K562 (cell line): ENCODE data around the gene PLCB4. TPM values are rescaled to one million over a fixed set of nuclear protein-coding genes. Genes with fewer than 3 reads are reported as not detected.

ENCODE experiments used
- ARID4B ChIP-seq: sonication (generic); formaldehyde crosslinking; IDR thresholded peaks from 2 replicates; pipeline ENCODE4 v1.8.0; 2022; ENCODE audit warnings: mild to moderate bottlenecking, missing genetic modification reagents
- polyA plus RNA-seq, 8 experiments: library from polyadenylated mRNA; depleted of rRNA in 4 of 8; stranded (reverse) in 5 of 8; unstranded in 3 of 8; fragments of >200 nt; fragmentation: Nextera tagmentation in 2 of 8; fragmentation: Illumina TruSeq in 1 of 8; extraction: Ambion mirVana in 2 of 8; extraction: Trizol in 1 of 8; gene quantifications; 2 replicates each; pipeline versions ENCODE4 v1.2.1 to v1.2.3, GENCODE V29; 2011 to 2014; ENCODE audit warnings: inconsistent platforms in 1 of 8, missing spikeins in 1 of 8
- total RNA-seq, 7 experiments: library from RNA; depleted of rRNA in 6 of 7; stranded (reverse); fragments of >200 nt in 6 of 7; fragmentation: Illumina TruSeq in 2 of 7; extraction: Trizol in 2 of 7; gene quantifications; 2 replicates each; pipeline versions ENCODE4 v1.2.1 to v1.2.3, GENCODE V29; 2011 to 2021; ENCODE audit warnings: low replicate concordance in 1 of 7
- TF ChIP-seq, protein P1 (sequence below): fragments of 450-650 bp; IDR thresholded peaks from one replicate; pipeline ENCODE4 v1.6.1; 2018; ENCODE audit warnings: mild to moderate bottlenecking, moderate library complexity; ENCODE audit not compliant: partially characterized antibody
- TF ChIP-seq, protein P2 (sequence below): fragments of 450-650 bp; formaldehyde crosslinking; IDR thresholded peaks from 2 replicates; pipeline ENCODE4 v1.4.0; 2020; ENCODE audit warnings: mild to moderate bottlenecking, mixed read lengths

Gene PLCB4
- total and polyA plus RNA-seq, 9 of the 15 experiments (the other 6 are each of a cell fraction or from before 2014, with no cell fraction given): 0.20 to 2.9 (median 0.52) TPM

DNA sequence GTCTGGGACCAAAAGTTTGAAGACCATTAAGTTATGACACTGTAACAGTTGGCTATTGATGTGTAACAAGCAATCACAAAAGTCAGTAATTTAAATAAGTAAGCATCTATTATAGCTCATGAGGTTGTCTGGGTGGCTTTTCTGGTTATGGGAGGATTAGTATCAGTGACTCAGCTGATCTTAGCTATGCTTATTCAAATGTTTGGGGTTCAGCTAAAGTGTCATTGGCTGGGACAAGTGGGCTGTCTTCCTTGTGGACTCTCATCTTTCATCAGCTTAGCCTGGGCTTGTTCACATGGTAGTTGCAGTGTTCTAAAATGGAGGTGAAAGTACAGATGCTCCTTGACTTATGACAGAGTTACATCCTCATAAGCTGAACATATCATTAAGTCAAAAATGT is 370.9 kb downstream of the PLCB4 start (continued):
- TF ChIP-seq, protein P1, sequence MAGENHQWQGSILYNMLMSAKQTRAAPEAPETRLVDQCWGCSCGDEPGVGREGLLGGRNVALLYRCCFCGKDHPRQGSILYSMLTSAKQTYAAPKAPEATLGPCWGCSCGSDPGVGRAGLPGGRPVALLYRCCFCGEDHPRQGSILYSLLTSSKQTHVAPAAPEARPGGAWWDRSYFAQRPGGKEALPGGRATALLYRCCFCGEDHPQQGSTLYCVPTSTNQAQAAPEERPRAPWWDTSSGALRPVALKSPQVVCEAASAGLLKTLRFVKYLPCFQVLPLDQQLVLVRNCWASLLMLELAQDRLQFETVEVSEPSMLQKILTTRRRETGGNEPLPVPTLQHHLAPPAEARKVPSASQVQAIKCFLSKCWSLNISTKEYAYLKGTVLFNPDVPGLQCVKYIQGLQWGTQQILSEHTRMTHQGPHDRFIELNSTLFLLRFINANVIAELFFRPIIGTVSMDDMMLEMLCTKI: no peak
- no peak for TF ChIP-seq ARID4B (CRISPR knock-in tag)
- TF ChIP-seq, protein P2, sequence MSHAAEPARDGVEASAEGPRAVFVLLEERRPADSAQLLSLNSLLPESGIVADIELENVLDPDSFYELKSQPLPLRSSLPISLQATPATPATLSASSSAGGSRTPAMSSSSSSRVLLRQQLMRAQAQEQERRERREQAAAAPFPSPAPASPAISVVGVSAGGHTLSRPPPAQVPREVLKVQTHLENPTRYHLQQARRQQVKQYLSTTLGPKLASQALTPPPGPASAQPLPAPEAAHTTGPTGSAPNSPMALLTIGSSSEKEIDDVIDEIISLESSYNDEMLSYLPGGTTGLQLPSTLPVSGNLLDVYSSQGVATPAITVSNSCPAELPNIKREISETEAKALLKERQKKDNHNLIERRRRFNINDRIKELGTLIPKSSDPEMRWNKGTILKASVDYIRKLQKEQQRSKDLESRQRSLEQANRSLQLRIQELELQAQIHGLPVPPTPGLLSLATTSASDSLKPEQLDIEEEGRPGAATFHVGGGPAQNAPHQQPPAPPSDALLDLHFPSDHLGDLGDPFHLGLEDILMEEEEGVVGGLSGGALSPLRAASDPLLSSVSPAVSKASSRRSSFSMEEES (CRISPR knock-in tag): no peak
- TF ChIP-seq, all 486 proteins: peak for 0
